ENCODE data around the gene PTPRK. TPM values are rescaled to one million over a fixed set of nuclear protein-coding genes. Genes with fewer than 3 reads are reported as not detected.

PTPRK gene
- total RNA-seq, 4 donors from 2014 or later = 20.0 to 64.2 (median 36.6) TPM

GRCh38 chr6:127952831-127953230 lies 567.6 kb downstream of the PTPRK start:
- Histone ChIP-seq H3K27me3 (no peaks in the 10 kb centered on the region), H3K27ac (no peak overlapping the region), H3K36me3 (no peaks in the 10 kb centered on the region), H3K9me3 (no peaks in the 10 kb centered on the region), H3K4me3 (no peak overlapping the region), H3K4me1 (no peaks in the 10 kb centered on the region)
- intact Hi-C loops (cut with DNase I; ENCODE audit: low total_unique reads) = no loop called here
- no peak for DNase-seq
- TF ChIP-seq POLR2A (IDR thresholded peaks at IDR 0.05) = no peak
- TF ChIP-seq CTCF (IDR thresholded peaks at IDR 0.05) = no peak

GRCh38 chr6:127952176-127952575 lies 568.2 kb downstream of the PTPRK start:
- TF ChIP-seq CTCF (IDR thresholded peaks at IDR 0.05) (no peak), POLR2A (IDR thresholded peaks at IDR 0.05) (no peak)
- no peak overlapping the region for H3K27ac ChIP-seq
- H3K4me3 ChIP-seq = no peak overlapping the region
- no peaks in the 10 kb centered on the region for H3K4me1 ChIP-seq
- intact Hi-C loops (cut with DNase I; ENCODE audit: low total_unique reads) = no loop called here
- H3K36me3 ChIP-seq = no peaks in the 10 kb centered on the region
- H3K27me3 ChIP-seq = no peaks in the 10 kb centered on the region
- no peak for DNase-seq
- H3K9me3 ChIP-seq = no peaks in the 10 kb centered on the region

- DNase-seq = no peak
- intact Hi-C loops (cut with DNase I; ENCODE audit: low total_unique reads) = no loop called here
- TF ChIP-seq POLR2A (IDR thresholded peaks at IDR 0.05) (no peak), CTCF (IDR thresholded peaks at IDR 0.05) (no peak)
- no peaks in the 10 kb centered on the region for H3K36me3 ChIP-seq
- H3K4me1 ChIP-seq = no peaks in the 10 kb centered on the region
- H3K4me3 ChIP-seq = no peak overlapping the region
- H3K27me3 ChIP-seq = no peaks in the 10 kb centered on the region
- H3K27ac ChIP-seq = no peak overlapping the region
- H3K9me3 ChIP-seq = no peaks in the 10 kb centered on the region
Observed at GRCh38 chr6:127951172-127951917, 569.1 kb downstream of the PTPRK start.

GRCh38 chr6:127950566-127951145 lies 569.7 kb downstream of the PTPRK start:
- TF ChIP-seq POLR2A (IDR thresholded peaks at IDR 0.05) = no peak
- TF ChIP-seq CTCF (IDR thresholded peaks at IDR 0.05) = no peak
- Histone ChIP-seq H3K4me1 (no peaks in the 10 kb centered on the region), H3K36me3 (no peaks in the 10 kb centered on the region), H3K27ac (no peak overlapping the region), H3K27me3 (no peaks in the 10 kb centered on the region), H3K4me3 (no peak overlapping the region), H3K9me3 (no peaks in the 10 kb centered on the region)
- no peak for DNase-seq
- intact Hi-C loops (cut with DNase I; ENCODE audit: low total_unique reads) = no loop called here

GRCh38 chr6:127949251-127949650 lies 571.1 kb downstream of the PTPRK start:
- TF ChIP-seq POLR2A (IDR thresholded peaks at IDR 0.05) (no peak), CTCF (IDR thresholded peaks at IDR 0.05) (no peak)
- DNase-seq = no peak

More at GRCh38 chr6:127949251-127949650, 571.1 kb downstream of the PTPRK start:
- H3K4me1 ChIP-seq = no peaks in the 10 kb centered on the region
- no peaks in the 10 kb centered on the region for H3K9me3 ChIP-seq
- no peak overlapping the region for H3K4me3 ChIP-seq
- H3K27me3 ChIP-seq = no peaks in the 10 kb centered on the region
- intact Hi-C loops (cut with DNase I; ENCODE audit: low total_unique reads) = no loop called here
- no peak overlapping the region for H3K27ac ChIP-seq
- no peaks in the 10 kb centered on the region for H3K36me3 ChIP-seq
